Thyroid gland (tissue), 4 donors: ENCODE data around the gene ZNF181. TPM values are rescaled to one million over a fixed set of nuclear protein-coding genes. Genes with fewer than 3 reads are reported as not detected.

Source experiments
- DNase-seq, 2 donors: peaks; one replicate each; pipeline ENCODE4 v3.0.0-alpha.2; 2019
- H3K27ac ChIP-seq, 3 donors: fragments of 200-600 bp; sonication (generic); 1 replicate in 2 of 3; 2 replicates in 1 of 3; pipeline ENCODE4 v1.5.1; 2016 to 2019; ENCODE audit warnings: mild to moderate bottlenecking in 1 of 3, moderate library complexity in 1 of 3
- H3K27me3 ChIP-seq: fragments of 200-600 bp; sonication (generic); one replicate; pipeline ENCODE4 v1.5.1; 2019
- H3K36me3 ChIP-seq, 2 donors: fragments of 200-600 bp; sonication (generic); one replicate each; pipeline ENCODE4 v1.5.1; 2016 to 2019
- H3K4me1 ChIP-seq, 2 donors: fragments of 200-600 bp; sonication (generic); one replicate each; pipeline ENCODE4 v1.5.1; 2017 to 2019
- H3K4me3 ChIP-seq, 3 donors: fragments of 200-600 bp; sonication (generic); replicated peaks in 1 of 3; 1 replicate in 2 of 3; 2 replicates in 1 of 3; pipeline ENCODE4 v1.5.1; 2016; ENCODE audit warnings: mild to moderate bottlenecking in 1 of 3
- H3K9me3 ChIP-seq: fragments of 200-600 bp; sonication (generic); one replicate; pipeline ENCODE4 v1.5.1; 2017
- POLR2A ChIP-seq, 2 donors: fragments of 450-650 bp; IDR thresholded peaks; one replicate each; pipeline ENCODE4 v1.6.1; 2017; ENCODE audit warnings: antibody characterized with exemption in 2 of 2, mild to moderate bottlenecking in 2 of 2, moderate library complexity in 1 of 2
- WGBS, 2 donors: methylation state at CpG; one replicate each; pipeline ENCODE4 v1.1.5; 2017; 5-methylcytosine and 5-hydroxymethylcytosine counted together
- intact Hi-C: fragments of 100-400 bp; cut with DNase I; formaldehyde crosslinking; loops from one replicate; pipeline ENCODE4 v1.15.1; 2023
- total RNA-seq, 4 donors: library from RNA; depleted of rRNA; stranded (reverse); fragments of >200 nt; gene quantifications; one replicate each; pipeline ENCODE4 v1.2.3, GENCODE V29; 2016
- TF ChIP-seq, protein P1 (sequence below), 6 experiments: fragments of 200-600 bp in 3 of 6; fragments of 450-650 bp in 3 of 6; sonication (generic) in 3 of 6; IDR thresholded peaks; one replicate each; pipeline ENCODE4 v1.5.1; 2016 to 2019; ENCODE audit warnings: antibody characterized with exemption in 6 of 6, mild to moderate bottlenecking in 2 of 6, inconsistent platforms in 1 of 6, moderate library complexity in 1 of 6

Gene ZNF181
- total RNA-seq, 4 donors from 2014 or later: 28.1 to 39.8 (median 36.0) TPM

DNA sequence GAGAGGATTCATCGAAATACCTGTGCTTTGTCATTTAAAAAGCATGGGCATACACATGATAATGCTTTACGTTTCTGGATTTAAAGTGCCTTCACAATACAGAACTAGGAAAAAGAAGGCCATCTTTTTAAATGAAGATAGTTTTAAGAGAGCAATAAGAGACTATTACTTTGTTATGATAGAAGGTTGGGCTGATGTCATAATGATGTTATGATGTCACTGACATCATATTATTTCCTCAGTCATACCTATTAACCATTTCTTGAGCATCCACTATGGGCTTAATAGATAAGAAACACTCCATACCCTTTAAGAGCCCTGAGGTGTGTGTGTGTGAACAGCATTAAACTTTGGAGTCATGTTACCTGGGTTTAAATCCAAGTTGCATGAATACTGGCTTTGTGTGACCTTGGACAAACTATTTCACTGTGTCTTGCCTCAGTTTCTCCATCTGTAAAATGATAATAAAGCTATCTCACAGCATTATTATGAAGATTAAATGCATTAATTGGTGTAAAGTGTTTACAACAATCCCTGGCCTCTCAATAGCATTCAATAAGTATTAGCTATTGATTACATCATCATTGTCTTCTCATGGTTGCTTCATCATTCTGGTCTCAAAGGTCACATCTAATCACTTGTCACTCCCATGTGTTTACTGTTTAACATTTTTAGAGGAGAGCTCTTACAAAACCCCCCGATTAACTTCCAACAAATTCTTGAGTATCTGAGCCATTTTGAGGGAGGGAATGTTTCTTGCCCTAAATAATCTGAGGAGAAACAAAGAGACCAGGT lies 11.1 kb downstream of the ZNF181 start:
- DNase-seq: no peak
- H3K4me1 ChIP-seq: no peaks in the 10 kb centered on the region
- H3K9me3 ChIP-seq: no peaks in the 10 kb centered on the region
- no peak overlapping the region for H3K27ac ChIP-seq
- intact Hi-C loops: no loop called here
- 89 to 93% methylated on average over 3 of the region's 3 CpGs for WGBS, 2 donors
- peaks cover 4 to 12% of the 10 kb centered on the region in 2 donors for H3K36me3 ChIP-seq
- H3K27me3 ChIP-seq: no peaks in the 10 kb centered on the region
- no peak for TF ChIP-seq POLR2A (IDR thresholded peaks at IDR 0.05)
- TF ChIP-seq, protein P1, sequence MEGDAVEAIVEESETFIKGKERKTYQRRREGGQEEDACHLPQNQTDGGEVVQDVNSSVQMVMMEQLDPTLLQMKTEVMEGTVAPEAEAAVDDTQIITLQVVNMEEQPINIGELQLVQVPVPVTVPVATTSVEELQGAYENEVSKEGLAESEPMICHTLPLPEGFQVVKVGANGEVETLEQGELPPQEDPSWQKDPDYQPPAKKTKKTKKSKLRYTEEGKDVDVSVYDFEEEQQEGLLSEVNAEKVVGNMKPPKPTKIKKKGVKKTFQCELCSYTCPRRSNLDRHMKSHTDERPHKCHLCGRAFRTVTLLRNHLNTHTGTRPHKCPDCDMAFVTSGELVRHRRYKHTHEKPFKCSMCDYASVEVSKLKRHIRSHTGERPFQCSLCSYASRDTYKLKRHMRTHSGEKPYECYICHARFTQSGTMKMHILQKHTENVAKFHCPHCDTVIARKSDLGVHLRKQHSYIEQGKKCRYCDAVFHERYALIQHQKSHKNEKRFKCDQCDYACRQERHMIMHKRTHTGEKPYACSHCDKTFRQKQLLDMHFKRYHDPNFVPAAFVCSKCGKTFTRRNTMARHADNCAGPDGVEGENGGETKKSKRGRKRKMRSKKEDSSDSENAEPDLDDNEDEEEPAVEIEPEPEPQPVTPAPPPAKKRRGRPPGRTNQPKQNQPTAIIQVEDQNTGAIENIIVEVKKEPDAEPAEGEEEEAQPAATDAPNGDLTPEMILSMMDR (IDR thresholded peaks at IDR 0.05): no peak
- H3K4me3 ChIP-seq: no peak overlapping the region

DNA sequence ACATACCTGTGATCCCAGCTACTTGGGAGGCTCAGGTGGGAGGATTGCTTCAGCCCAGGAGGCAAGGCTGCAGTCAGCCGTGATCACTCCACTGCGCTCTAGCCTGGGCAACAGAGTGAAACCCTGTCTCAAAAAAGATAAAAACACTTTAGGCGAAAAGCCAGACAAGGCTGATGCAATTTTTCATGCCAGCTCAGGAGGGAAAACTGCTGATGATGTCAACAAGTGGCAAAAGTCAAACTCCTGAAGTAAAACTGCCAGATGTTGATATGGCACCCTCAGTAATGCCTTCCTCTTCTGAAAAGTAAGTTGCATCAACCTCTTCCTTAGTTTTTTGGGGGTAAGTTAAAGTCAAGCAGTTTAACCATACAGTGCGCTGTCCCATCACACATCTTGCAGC lies 23.4 kb downstream of the ZNF181 start:
- H3K4me1 ChIP-seq: no peaks in the 10 kb centered on the region
- no peaks in the 10 kb centered on the region for H3K27me3 ChIP-seq
- TF ChIP-seq, protein P1 (IDR thresholded peaks at IDR 0.05): no peak
- TF ChIP-seq POLR2A (IDR thresholded peaks at IDR 0.05): no peak
- peaks cover 0 to 6% of the 10 kb centered on the region in 2 donors for H3K36me3 ChIP-seq
- H3K27ac ChIP-seq: no peak overlapping the region
- intact Hi-C loops: no loop called here
- H3K4me3 ChIP-seq: no peak overlapping the region
- 97% methylated on average over 4 of the region's 4 CpGs for WGBS, 2 donors
- DNase-seq: no peak
- H3K9me3 ChIP-seq: peaks cover 7% of the 10 kb centered on the region

DNA sequence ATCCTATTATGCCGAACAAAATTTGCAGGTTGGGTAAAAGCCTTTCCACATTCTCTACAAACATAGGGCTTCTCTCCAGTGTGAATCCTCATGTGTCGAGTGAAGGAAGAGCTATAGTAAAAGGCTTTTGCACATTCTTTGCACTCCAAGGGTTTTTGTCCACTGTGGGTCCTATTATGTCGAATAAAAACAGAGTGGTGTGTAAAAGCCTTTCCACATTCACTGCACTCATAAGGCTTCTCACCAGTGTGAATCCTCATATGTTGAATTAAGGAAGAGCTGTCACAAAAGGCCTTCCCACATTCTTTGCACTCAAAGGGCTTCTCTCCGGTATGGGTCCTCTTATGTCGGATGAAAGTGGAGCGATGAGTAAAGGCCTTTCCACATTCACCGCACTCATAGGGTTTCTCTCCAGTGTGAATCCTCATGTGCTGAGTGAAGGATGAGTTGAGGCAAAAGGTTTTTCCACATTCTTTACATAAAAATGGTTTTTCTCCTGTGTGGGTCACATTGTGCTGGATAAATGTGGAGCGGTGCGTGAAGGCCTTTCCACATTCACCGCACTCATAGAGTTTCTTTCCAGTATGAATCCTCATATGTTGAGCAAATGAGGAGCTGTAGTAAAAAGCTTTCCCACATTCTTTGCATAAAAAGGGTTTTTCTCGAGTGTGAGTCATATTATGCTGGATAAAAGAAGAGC lies 25.3 kb downstream of the ZNF181 start:
- DNase-seq: no peak
- H3K36me3 ChIP-seq: peaks cover 4 to 16% of the 10 kb centered on the region in 2 donors
- peaks cover 7% of the 10 kb centered on the region for H3K9me3 ChIP-seq
- no peak overlapping the region for H3K27ac ChIP-seq
- no peaks in the 10 kb centered on the region for H3K4me1 ChIP-seq
- intact Hi-C loops: no loop called here
- H3K27me3 ChIP-seq: no peaks in the 10 kb centered on the region
- 96 to 97% methylated on average over 11 of the region's 11 CpGs for WGBS, 2 donors
- no peak overlapping the region for H3K4me3 ChIP-seq
- TF ChIP-seq, protein P1 (IDR thresholded peaks at IDR 0.05): no peak
- TF ChIP-seq POLR2A (IDR thresholded peaks at IDR 0.05): no peak

DNA sequence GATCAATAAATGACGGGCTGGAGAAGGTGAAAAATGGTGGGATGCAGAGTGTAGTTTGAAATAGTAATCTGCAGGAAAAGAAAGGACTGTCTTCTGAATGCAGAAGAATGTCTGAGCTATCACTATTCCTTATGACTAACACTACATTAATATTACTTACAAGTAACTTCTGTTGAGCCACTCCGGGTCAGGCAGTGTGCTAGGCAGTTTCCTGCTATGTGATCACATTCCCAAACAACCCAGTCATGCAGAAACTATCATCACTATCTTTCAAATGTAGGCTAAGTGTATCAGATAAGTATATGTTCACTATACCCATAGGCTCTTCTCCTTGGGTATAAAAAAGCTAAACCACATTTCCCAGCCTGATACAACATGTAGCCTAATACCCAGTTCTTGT lies 32.3 kb downstream of the ZNF181 start:
- intact Hi-C loops: no loop called here
- no peak for DNase-seq
- Histone ChIP-seq H3K4me3 (no peak overlapping the region), H3K27me3 (no peaks in the 10 kb centered on the region), H3K36me3 (peaks cover 43 to 53% of the 10 kb centered on the region in 2 donors), H3K9me3 (no peaks in the 10 kb centered on the region), H3K27ac (no peak overlapping the region), H3K4me1 (no peaks in the 10 kb centered on the region)
- WGBS, 2 donors: 91 to 92% methylated on average over 2 of the region's 2 CpGs
- TF ChIP-seq, protein P1 (IDR thresholded peaks at IDR 0.05): no peak
- no peak for TF ChIP-seq POLR2A (IDR thresholded peaks at IDR 0.05)

DNA sequence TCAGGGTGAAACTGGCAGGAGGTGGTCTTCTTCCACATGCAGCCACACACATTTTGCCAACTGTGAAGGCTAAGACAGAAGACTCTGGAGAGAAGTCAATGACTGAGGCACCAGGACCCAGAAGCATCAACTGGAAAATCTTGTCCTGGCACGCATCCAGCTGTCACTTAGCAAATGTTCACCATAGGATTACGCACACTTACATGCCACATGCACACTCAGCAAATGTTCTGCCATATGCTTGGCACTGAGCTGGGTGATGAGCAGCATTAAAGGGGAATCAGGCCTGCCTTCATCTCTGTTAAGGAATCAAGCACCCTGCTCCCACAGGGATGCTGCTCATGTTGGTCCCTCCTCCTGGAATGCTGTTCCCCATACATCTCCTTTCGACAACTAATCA lies 33.9 kb downstream of the ZNF181 start:
- TF ChIP-seq POLR2A (IDR thresholded peaks at IDR 0.05): no peak
- TF ChIP-seq, protein P1 (IDR thresholded peaks at IDR 0.05): no peak
- H3K4me1 ChIP-seq: peaks cover 9 to 13% of the 10 kb centered on the region in 2 donors
- H3K4me3 ChIP-seq: no peak overlapping the region
- no peaks in the 10 kb centered on the region for H3K9me3 ChIP-seq
- no peak overlapping the region for H3K27ac ChIP-seq
- WGBS, 2 donors: 69 to 94% methylated on average over 3 of the region's 3 CpGs
- intact Hi-C loops: no loop called here
- DNase-seq: no peak
- H3K27me3 ChIP-seq: no peaks in the 10 kb centered on the region
- H3K36me3 ChIP-seq: peaks cover 43 to 50% of the 10 kb centered on the region in 2 donors
